ENCODE data around the gene PLCE1.

PLCE1 gene

DNA sequence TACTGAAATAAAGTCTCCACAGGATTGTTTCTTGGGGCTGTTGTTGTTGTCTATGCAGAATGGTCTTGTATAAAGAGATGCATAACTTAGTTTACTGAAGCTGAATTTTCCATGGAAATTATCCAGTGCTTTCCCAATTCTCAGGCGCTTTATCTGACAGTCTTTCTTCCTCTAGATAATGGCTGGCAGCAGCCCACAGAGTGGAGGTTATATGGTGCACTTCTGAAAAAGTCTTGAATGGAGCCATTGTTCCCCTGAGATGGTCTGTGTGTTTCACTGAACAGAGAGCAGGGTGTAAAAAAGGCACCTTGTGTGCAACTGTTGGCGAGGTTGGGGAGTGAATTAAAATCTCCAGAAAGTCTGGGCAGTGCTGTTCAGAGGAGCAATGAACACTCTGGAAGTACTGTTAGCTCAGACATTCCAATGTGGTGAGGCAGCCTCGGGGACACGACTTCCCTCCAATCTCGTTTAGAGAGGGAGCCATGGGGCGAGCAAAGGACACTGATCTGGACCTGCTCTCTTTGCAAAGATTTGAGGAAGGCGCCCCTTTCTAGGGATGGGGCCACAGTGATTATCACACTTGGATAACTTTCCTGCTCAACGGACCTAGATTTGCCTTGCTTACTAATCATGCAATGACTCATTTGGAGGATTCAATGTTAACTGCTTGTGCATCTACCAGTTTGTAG lies 2.0 kb upstream of the PLCE1 start:
- Histone ChIP-seq H3K27me3 (replicated peaks; ENCODE audit: insufficient read depth, low read length) (peaks cover 9% of the 10 kb centered on the region; the same call in 1 of the 2 replicates), H3K9me3 (replicated peaks; ENCODE audit: insufficient read depth, low read length) (no peaks in the 10 kb centered on the region), H3K9ac (ENCODE audit: low read length) (no peak overlapping the region), H3K4me2 (ENCODE audit: low read depth, low read length) (no peak overlapping the region), H2AFZ (ENCODE audit: low read length) (no peak overlapping the region), H3K4me3 (ENCODE audit: low read length) (no peak overlapping the region), H3K4me1 (ENCODE audit: low read length) (peaks cover 3% of the 10 kb centered on the region; the same call in 1 of the 2 replicates), H3K36me3 (replicated peaks; ENCODE audit: insufficient read depth, low read length) (no peaks in the 10 kb centered on the region), H3K79me2 (ENCODE audit: low read length) (no peaks in the 10 kb centered on the region), H3K27ac (ENCODE audit: low read length) (no peak overlapping the region), H3F3A (ENCODE audit: insufficient read depth, low read length) (no peaks in the 10 kb centered on the region), H4K20me1 (ENCODE audit: insufficient read depth, low read length) (no peaks in the 10 kb centered on the region), H3K9me2 (replicated peaks; ENCODE audit: insufficient read depth, low read length) (no peaks in the 10 kb centered on the region)
- TF ChIP-seq EZH2phosphoT487 (IDR thresholded peaks at IDR 0.05; ENCODE audit: low read length) (no peak), EZH2 (optimal IDR thresholded peaks at IDR 0.05; ENCODE audit: low read depth, low read length) (no peak)
- TF ChIP-seq, protein P1, sequence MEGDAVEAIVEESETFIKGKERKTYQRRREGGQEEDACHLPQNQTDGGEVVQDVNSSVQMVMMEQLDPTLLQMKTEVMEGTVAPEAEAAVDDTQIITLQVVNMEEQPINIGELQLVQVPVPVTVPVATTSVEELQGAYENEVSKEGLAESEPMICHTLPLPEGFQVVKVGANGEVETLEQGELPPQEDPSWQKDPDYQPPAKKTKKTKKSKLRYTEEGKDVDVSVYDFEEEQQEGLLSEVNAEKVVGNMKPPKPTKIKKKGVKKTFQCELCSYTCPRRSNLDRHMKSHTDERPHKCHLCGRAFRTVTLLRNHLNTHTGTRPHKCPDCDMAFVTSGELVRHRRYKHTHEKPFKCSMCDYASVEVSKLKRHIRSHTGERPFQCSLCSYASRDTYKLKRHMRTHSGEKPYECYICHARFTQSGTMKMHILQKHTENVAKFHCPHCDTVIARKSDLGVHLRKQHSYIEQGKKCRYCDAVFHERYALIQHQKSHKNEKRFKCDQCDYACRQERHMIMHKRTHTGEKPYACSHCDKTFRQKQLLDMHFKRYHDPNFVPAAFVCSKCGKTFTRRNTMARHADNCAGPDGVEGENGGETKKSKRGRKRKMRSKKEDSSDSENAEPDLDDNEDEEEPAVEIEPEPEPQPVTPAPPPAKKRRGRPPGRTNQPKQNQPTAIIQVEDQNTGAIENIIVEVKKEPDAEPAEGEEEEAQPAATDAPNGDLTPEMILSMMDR (IDR thresholded peaks at IDR 0.05; ENCODE audit: low read length), result no peak
- no peak for DNase-seq

DNA sequence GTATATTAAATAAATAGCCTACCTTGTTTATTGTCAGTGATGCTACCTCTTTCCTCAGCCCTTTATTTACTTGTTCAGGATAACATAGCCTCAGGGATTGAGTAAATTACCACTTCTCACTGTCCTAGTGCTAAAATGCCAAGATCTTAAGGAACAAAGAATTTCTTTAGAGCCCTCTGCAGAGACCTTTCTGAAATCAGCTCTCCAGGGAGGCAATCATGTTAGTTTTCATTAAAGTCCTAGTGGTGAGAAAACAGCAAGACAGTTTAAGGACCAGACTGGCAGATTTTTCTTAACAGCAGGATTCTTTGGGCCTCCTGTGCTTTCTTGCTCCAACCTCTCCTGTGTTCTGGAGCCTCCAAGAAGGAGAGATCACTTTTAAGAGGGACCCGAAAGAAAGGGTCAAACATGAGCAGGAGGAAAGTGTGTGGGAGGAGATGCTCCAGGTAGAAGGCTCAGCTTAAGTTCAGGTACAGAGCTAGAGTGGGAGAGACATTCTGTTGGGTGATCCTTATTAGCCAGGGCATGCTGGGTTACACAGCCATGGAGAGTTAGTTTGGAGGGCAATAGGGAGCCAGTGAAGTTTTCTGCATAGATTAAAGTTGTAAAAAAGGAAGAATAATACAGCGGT lies 1.2 kb upstream of the PLCE1 start:
- H3K36me3 ChIP-seq (replicated peaks; ENCODE audit: insufficient read depth, low read length), result no peaks in the 10 kb centered on the region
- no peak for TF ChIP-seq EZH2 (optimal IDR thresholded peaks at IDR 0.05; ENCODE audit: low read depth, low read length)
- TF ChIP-seq, protein P1 (IDR thresholded peaks at IDR 0.05; ENCODE audit: low read length), result no peak
- no peak overlapping the region for H2AFZ ChIP-seq (ENCODE audit: low read length)
- no peak overlapping the region for H3K9ac ChIP-seq (ENCODE audit: low read length)
- no peaks in the 10 kb centered on the region for H3K79me2 ChIP-seq (ENCODE audit: low read length)
- no peaks in the 10 kb centered on the region for H3K9me3 ChIP-seq (replicated peaks; ENCODE audit: insufficient read depth, low read length)
- DNase-seq, result no peak
- peaks cover 9% of the 10 kb centered on the region; the same call in 1 of the 2 replicates for H3K27me3 ChIP-seq (replicated peaks; ENCODE audit: insufficient read depth, low read length)
- H4K20me1 ChIP-seq (ENCODE audit: insufficient read depth, low read length), result no peaks in the 10 kb centered on the region
- H3K9me2 ChIP-seq (replicated peaks; ENCODE audit: insufficient read depth, low read length), result no peaks in the 10 kb centered on the region
- no peak overlapping the region for H3K4me2 ChIP-seq (ENCODE audit: low read depth, low read length)
- H3K4me3 ChIP-seq (ENCODE audit: low read length), result no peak overlapping the region
- H3K27ac ChIP-seq (ENCODE audit: low read length), result no peak overlapping the region
- H3F3A ChIP-seq (ENCODE audit: insufficient read depth, low read length), result no peaks in the 10 kb centered on the region
- H3K4me1 ChIP-seq (ENCODE audit: low read length), result peaks cover 3% of the 10 kb centered on the region; the same call in 1 of the 2 replicates

DNA sequence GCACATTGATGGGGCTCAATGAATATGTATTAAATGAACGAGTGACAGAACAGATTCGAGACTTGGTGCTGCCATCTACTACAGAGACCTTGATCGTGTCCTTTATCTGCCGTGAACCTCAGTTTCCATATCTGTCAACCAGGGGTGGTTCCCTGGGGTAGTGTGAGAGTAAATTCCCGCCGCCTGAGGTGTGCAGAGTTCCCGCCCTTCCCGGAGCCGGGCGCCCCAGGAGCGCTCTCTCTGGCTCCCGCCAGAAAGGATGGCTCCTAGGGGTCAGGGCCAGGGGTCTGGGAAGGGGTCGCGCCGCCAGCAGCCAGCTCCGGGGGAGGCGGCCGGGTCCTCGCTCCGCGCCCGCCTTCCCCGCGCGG lies 333 bp upstream of the PLCE1 start:
- no peak overlapping the region for H3K27ac ChIP-seq (ENCODE audit: low read length)
- no peaks in the 10 kb centered on the region for H4K20me1 ChIP-seq (ENCODE audit: insufficient read depth, low read length)
- H3K36me3 ChIP-seq (replicated peaks; ENCODE audit: insufficient read depth, low read length), result no peaks in the 10 kb centered on the region
- DNase-seq, result no peak
- H3K4me3 ChIP-seq (ENCODE audit: low read length), result peak overlapping the region; percentile 67
- peaks cover 3% of the 10 kb centered on the region; the same call in 1 of the 2 replicates for H3K4me1 ChIP-seq (ENCODE audit: low read length)
- H3F3A ChIP-seq (ENCODE audit: insufficient read depth, low read length), result no peaks in the 10 kb centered on the region
- H3K9ac ChIP-seq (ENCODE audit: low read length), result peak overlapping the region; percentile 47; the same call in 1 of the 2 replicates
- no peaks in the 10 kb centered on the region for H3K79me2 ChIP-seq (ENCODE audit: low read length)
- no peaks in the 10 kb centered on the region for H3K9me2 ChIP-seq (replicated peaks; ENCODE audit: insufficient read depth, low read length)
- peak overlapping the region; percentile 89 for H2AFZ ChIP-seq (ENCODE audit: low read length)
- H3K27me3 ChIP-seq (replicated peaks; ENCODE audit: insufficient read depth, low read length), result peaks cover 9% of the 10 kb centered on the region; the same call in 1 of the 2 replicates
- H3K9me3 ChIP-seq (replicated peaks; ENCODE audit: insufficient read depth, low read length), result no peaks in the 10 kb centered on the region
- TF ChIP-seq EZH2phosphoT487 (IDR thresholded peaks at IDR 0.05; ENCODE audit: low read length) (no peak), EZH2 (optimal IDR thresholded peaks at IDR 0.05; ENCODE audit: low read depth, low read length) (no peak)
- TF ChIP-seq, protein P1 (IDR thresholded peaks at IDR 0.05; ENCODE audit: low read length), result no peak
- H3K4me2 ChIP-seq (ENCODE audit: low read depth, low read length), result peak overlapping the region; percentile 88

All from MM.1S (cell line).